K562 (cell line): Measurements from ENCODE around the gene PCARE. TPM values are rescaled to one million over a fixed set of nuclear protein-coding genes. Genes with fewer than 3 reads are reported as not detected.

ENCODE experiments used
- ZNF197 ChIP-seq: fragments of 200-800 bp; sonication (Bioruptor generic); IDR thresholded peaks from 2 replicates; pipeline ENCODE4 v1.6.1; 2016; ENCODE audit warnings: low read depth, missing genetic modification characterization, missing compliant biosample characterization
- ZNF778 ChIP-seq: fragments of 450-650 bp; formaldehyde crosslinking; IDR thresholded peaks from 2 replicates; pipeline ENCODE4 v1.4.0; 2020; ENCODE audit warnings: mild to moderate bottlenecking, moderate library complexity
- polyA plus RNA-seq, 8 experiments: library from polyadenylated mRNA; depleted of rRNA in 4 of 8; stranded (reverse) in 5 of 8; unstranded in 3 of 8; fragments of >200 nt; fragmentation: Nextera tagmentation in 2 of 8; fragmentation: Illumina TruSeq in 1 of 8; extraction: Ambion mirVana in 2 of 8; extraction: Trizol in 1 of 8; gene quantifications; 2 replicates each; pipeline versions ENCODE4 v1.2.1 to v1.2.3, GENCODE V29; 2011 to 2014; ENCODE audit warnings: inconsistent platforms in 1 of 8, missing spikeins in 1 of 8
- total RNA-seq, 7 experiments: library from RNA; depleted of rRNA in 6 of 7; stranded (reverse); fragments of >200 nt in 6 of 7; fragmentation: Illumina TruSeq in 2 of 7; extraction: Trizol in 2 of 7; gene quantifications; 2 replicates each; pipeline versions ENCODE4 v1.2.1 to v1.2.3, GENCODE V29; 2011 to 2021; ENCODE audit warnings: low replicate concordance in 1 of 7
- TF ChIP-seq, protein P1 (sequence below): fragments of 200-800 bp; sonication (Bioruptor generic); IDR thresholded peaks from 2 replicates; pipeline ENCODE4 v1.6.1; 2016; ENCODE audit warnings: missing genetic modification characterization, missing compliant biosample characterization
- TF ChIP-seq, protein P2 (sequence below): sonication (generic); formaldehyde crosslinking; IDR thresholded peaks from 2 replicates; pipeline ENCODE4 v1.8.0; 2023; ENCODE audit warnings: missing genetic modification reagents, mild to moderate bottlenecking, borderline replicate concordance

The PCARE gene
- total and polyA plus RNA-seq, 9 of the 15 experiments (the other 6 are each of a cell fraction or from before 2014, with no cell fraction given) = not detected

DNA sequence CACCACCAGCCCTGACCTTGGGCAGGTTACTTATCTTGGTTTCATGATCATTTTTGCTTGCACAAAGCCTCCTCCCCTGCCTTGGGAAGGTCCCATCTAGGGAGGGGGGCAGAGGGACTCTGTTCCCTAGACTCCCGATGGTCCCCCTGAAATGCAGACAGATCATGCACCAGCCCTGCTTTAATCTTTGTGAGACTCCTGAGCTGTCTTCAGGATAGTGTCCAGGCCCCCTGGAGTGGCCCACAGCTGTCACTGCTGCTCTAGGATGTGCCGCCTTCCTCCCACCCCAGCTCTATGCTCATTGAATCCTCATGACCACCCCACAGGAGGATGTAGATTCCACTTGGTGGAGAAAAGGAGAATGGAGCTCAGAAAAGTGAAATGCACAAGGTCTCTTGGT, 28.0 kb downstream of the PCARE start (continued):
- TF ChIP-seq, protein P1, sequence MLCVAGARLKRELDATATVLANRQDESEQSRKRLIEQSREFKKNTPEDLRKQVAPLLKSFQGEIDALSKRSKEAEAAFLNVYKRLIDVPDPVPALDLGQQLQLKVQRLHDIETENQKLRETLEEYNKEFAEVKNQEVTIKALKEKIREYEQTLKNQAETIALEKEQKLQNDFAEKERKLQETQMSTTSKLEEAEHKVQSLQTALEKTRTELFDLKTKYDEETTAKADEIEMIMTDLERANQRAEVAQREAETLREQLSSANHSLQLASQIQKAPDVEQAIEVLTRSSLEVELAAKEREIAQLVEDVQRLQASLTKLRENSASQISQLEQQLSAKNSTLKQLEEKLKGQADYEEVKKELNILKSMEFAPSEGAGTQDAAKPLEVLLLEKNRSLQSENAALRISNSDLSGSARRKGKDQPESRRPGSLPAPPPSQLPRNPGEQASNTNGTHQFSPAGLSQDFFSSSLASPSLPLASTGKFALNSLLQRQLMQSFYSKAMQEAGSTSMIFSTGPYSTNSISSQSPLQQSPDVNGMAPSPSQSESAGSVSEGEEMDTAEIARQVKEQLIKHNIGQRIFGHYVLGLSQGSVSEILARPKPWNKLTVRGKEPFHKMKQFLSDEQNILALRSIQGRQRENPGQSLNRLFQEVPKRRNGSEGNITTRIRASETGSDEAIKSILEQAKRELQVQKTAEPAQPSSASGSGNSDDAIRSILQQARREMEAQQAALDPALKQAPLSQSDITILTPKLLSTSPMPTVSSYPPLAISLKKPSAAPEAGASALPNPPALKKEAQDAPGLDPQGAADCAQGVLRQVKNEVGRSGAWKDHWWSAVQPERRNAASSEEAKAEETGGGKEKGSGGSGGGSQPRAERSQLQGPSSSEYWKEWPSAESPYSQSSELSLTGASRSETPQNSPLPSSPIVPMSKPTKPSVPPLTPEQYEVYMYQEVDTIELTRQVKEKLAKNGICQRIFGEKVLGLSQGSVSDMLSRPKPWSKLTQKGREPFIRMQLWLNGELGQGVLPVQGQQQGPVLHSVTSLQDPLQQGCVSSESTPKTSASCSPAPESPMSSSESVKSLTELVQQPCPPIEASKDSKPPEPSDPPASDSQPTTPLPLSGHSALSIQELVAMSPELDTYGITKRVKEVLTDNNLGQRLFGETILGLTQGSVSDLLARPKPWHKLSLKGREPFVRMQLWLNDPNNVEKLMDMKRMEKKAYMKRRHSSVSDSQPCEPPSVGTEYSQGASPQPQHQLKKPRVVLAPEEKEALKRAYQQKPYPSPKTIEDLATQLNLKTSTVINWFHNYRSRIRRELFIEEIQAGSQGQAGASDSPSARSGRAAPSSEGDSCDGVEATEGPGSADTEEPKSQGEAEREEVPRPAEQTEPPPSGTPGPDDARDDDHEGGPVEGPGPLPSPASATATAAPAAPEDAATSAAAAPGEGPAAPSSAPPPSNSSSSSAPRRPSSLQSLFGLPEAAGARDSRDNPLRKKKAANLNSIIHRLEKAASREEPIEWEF (CRISPR knock-in tag) = no peak
- TF ChIP-seq ZNF778 (CRISPR knock-in tag) (no peak), ZNF197 (no peak)
- TF ChIP-seq, protein P2, sequence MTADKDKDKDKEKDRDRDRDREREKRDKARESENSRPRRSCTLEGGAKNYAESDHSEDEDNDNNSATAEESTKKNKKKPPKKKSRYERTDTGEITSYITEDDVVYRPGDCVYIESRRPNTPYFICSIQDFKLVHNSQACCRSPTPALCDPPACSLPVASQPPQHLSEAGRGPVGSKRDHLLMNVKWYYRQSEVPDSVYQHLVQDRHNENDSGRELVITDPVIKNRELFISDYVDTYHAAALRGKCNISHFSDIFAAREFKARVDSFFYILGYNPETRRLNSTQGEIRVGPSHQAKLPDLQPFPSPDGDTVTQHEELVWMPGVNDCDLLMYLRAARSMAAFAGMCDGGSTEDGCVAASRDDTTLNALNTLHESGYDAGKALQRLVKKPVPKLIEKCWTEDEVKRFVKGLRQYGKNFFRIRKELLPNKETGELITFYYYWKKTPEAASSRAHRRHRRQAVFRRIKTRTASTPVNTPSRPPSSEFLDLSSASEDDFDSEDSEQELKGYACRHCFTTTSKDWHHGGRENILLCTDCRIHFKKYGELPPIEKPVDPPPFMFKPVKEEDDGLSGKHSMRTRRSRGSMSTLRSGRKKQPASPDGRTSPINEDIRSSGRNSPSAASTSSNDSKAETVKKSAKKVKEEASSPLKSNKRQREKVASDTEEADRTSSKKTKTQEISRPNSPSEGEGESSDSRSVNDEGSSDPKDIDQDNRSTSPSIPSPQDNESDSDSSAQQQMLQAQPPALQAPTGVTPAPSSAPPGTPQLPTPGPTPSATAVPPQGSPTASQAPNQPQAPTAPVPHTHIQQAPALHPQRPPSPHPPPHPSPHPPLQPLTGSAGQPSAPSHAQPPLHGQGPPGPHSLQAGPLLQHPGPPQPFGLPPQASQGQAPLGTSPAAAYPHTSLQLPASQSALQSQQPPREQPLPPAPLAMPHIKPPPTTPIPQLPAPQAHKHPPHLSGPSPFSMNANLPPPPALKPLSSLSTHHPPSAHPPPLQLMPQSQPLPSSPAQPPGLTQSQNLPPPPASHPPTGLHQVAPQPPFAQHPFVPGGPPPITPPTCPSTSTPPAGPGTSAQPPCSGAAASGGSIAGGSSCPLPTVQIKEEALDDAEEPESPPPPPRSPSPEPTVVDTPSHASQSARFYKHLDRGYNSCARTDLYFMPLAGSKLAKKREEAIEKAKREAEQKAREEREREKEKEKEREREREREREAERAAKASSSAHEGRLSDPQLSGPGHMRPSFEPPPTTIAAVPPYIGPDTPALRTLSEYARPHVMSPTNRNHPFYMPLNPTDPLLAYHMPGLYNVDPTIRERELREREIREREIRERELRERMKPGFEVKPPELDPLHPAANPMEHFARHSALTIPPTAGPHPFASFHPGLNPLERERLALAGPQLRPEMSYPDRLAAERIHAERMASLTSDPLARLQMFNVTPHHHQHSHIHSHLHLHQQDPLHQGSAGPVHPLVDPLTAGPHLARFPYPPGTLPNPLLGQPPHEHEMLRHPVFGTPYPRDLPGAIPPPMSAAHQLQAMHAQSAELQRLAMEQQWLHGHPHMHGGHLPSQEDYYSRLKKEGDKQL (CRISPR knock-in tag) = no peak
